ENCODE data around the gene LCN12. TPM values are rescaled to one million over a fixed set of nuclear protein-coding genes. Genes with fewer than 3 reads are reported as not detected.

Gene LCN12
- total and polyA plus RNA-seq, 11 donors: 0.46 to 23.7 (median 4.2) TPM

DNA sequence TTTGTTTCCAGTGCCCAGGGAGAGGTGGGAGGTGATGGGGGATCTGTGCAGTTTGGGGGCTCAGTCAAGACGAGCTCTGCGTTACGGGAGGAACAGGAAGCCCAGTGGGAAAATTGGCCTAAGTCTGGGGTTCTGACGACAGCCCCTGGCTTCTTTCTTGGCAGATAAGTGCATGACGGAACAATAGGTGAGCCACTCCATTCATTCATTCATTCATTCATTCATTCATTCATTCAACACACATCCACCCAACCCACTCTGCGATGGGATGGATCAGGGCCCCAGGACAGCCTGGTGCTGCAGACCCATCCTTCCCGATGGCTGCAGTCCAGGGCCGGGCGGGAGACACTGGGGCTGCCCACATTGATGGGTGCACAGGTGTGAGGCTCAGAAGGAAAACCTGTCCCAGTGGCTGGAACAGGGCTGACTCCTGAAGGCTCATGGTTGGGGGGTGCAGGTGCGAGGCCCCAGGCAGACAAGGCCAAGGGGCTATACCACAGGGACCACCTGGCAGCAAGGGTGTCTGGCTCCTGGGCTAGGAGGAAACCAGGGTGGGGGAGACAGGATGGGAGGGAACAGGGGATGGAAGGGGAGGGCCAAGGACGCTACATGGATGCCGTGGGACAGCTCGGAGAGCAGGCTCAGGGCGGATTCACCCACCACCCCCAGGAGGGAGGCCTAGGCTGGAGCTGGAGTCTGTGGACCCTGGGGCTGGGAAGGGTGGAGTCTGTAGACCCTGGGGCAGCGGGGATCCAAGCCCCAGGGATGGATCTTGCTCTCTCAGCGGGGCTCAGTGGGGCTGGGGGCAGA, 28.8 kb downstream of the LCN12 start:
- peak in 1 of 5 donors; percentile 37 for DNase-seq
- Histone ChIP-seq H3K4me3 (no peak overlapping the region), H3K36me3 (no peaks in the 10 kb centered on the region), H3K4me1 (peaks cover 6 to 92% (median 52%) of the 10 kb centered on the region in 12 donors), H3K27me3 (peaks cover 0 to 28% (median 6%) of the 10 kb centered on the region in 9 donors), H3K27ac (peak overlapping the region; percentile 27 to 98 (median 84)), H3K9me3 (no peaks in the 10 kb centered on the region)
- WGBS, 4 donors: 57 to 74% (median 67%) methylated on average over 13 to 16 of the region's 16 CpGs
- TF ChIP-seq POLR2A (IDR thresholded peaks at IDR 0.05) (no peak), CTCF (IDR thresholded peaks at IDR 0.05) (no peak)
- no peak for ATAC-seq
- intact Hi-C loops (cut with DNase I): loop anchor here in 2 of 10 donors (5.0 kb wide), 2 partner anchors 34 to 189 kb away; partner anchors contain the start of genes C8G (in 1 of the 2) and TMEM141 (in 1 of the 2)

DNA sequence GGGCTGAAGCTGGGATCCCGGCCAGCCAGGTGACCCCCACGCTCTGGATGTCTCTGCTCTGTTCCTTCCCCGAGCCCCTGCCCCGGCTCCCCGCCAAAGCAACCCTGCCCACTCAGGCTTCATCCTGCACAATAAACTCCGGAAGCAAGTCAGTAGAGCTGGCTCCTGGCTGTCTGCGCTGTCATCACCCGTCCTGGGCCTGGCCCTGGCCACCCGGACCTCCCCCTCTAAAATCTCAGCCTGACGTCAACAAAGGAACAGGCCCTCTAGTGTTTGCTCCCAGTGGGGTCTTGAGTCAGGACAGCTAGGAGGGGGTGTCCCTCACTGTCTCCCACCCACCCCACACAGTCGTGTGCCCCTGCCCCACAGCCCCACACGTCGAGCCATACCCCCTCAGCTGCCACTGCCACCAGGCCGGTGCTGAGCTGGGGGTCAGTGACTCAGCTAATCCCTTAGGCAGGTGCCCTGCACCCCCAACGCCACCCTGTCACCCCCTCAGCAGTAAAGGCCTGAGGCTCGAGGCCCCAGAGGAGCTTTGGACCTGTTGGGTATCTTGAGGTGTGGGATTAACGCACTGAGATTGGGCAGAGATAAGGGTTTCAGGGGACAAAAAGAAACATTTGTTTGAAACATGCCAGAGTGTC, 29.6 kb downstream of the LCN12 start:
- peaks cover 4 to 86% (median 45%) of the 10 kb centered on the region in 12 donors for H3K4me1 ChIP-seq
- H3K4me3 ChIP-seq: no peak overlapping the region
- no peaks in the 10 kb centered on the region for H3K9me3 ChIP-seq
- TF ChIP-seq POLR2A (IDR thresholded peaks at IDR 0.05) (peak in 1 of 2 donors; percentile 26), CTCF (IDR thresholded peaks at IDR 0.05) (peak in 4 of 12 donors; percentile 9 to 38 (median 32))
- no peaks in the 10 kb centered on the region for H3K36me3 ChIP-seq
- ATAC-seq (peak; percentile 10 to 61 (median 22)), DNase-seq (peak; percentile 72 to 89 (median 85))
- intact Hi-C loops (cut with DNase I): loop anchor here in 2 of 10 donors (5.0 kb wide), 2 partner anchors 34 to 189 kb away; partner anchors contain the start of genes C8G (in 1 of the 2) and TMEM141 (in 1 of the 2)
- 27 to 48% (median 35%) methylated on average over 6 to 17 of the region's 17 CpGs for WGBS, 4 donors
- H3K27ac ChIP-seq: peak overlapping the region; percentile 27 to 98 (median 84)
- peaks cover 0 to 36% (median 6%) of the 10 kb centered on the region in 9 donors for H3K27me3 ChIP-seq

DNA sequence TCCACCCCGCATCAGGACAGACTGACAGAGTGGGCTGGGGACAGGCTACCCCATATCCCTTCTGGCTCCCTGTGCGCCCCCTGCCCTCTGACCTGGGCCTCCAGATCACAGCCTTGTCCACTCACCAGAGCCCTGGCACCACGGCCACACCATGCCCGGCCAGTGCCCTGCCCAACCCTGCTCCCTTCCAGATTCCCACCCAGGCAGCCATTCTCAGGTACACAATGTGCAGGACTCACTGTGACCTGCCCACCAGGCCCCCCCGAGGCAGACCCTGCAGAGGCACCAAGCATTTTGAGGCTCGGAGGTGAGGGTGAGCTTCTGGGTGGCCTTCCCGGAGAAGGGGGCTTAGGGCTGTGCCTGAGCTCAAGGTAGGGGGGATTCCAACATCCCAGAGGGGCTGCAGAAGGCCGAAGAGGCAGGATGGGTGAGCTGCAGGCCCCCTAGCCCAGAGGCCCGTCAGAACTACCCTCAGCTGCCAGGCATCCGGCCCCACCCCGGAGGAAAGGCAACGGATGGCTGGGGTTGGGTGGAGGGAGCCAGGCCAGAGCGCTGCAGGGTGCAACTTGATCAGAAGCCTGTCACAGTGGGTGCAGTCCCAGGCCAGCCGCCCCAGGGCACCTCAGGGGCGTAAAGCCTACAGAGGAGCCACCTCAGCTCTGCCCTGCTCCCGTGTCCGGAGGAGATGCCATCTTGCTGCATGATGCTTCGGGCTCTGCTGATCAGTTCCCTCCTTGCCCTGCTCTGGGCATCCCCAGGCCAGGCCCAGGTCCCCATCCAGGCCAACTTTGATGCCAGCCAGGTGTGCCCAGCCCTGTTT, 30.4 kb downstream of the LCN12 start, which contains the start of gene LCNL1:
LCNL1 (plus strand) TSS at position 762 of the 820 bp plus-strand sequence. CDS start 594 bp downstream, outside the sequence.
- Histone ChIP-seq H3K4me1 (peaks cover 0 to 79% (median 38%) of the 10 kb centered on the region in 12 donors), H3K36me3 (no peaks in the 10 kb centered on the region), H3K27me3 (peaks cover 0 to 37% (median 6%) of the 10 kb centered on the region in 9 donors), H3K27ac (peak within 1 kb of the TSS; percentile 27 to 98 (median 84)), H3K4me3 (no peak within 1 kb of the TSS), H3K9me3 (no peaks in the 10 kb centered on the region)
- ATAC-seq: peak in 2 of 4 donors; percentile 1 to 34
- 52 to 69% (median 65%) methylated on average over 14 to 18 of the region's 18 CpGs for WGBS, 4 donors
- peak in 1 of 2 donors; percentile 25 for TF ChIP-seq POLR2A (IDR thresholded peaks at IDR 0.05)
- no peak for TF ChIP-seq CTCF (IDR thresholded peaks at IDR 0.05)
- peak in 2 of 5 donors; percentile 60 to 62 for DNase-seq
- intact Hi-C loops (cut with DNase I): loop anchor here in 2 of 10 donors (5.0 kb wide), 2 partner anchors 35 to 190 kb away; partner anchors contain the start of genes C8G (in 1 of the 2) and TMEM141 (in 1 of the 2)

All from heart left ventricle (tissue), 16 donors.